ENCODE measurements around the gene LEAP2. TPM values are rescaled to one million over a fixed set of nuclear protein-coding genes. Genes with fewer than 3 reads are reported as not detected.

Gene LEAP2
- polyA plus RNA-seq, 1 of the 3 experiments (the other 2 are of a cell fraction) = 0.64 TPM

GRCh38 chr5:132832612-132833011 is 40.9 kb upstream of the LEAP2 start:
- no peak for DNase-seq
- Histone ChIP-seq H3K9me2 (no peaks in the 10 kb centered on the region), H3K9ac (no peak overlapping the region), H3K9me3 (no peaks in the 10 kb centered on the region), H4K20me1 (ENCODE audit: insufficient read depth) (no peaks in the 10 kb centered on the region), H3K27me3 (ENCODE audit: insufficient read depth) (no peaks in the 10 kb centered on the region), H3K27ac (ENCODE audit: low read depth in 2 of 2, low read length in 1 of 2) (no peak overlapping the region), H3K4me2 (no peak overlapping the region), H3K36me3 (replicated peaks in 1 of 2; ENCODE audit: control insufficient read depth in 1 of 2, insufficient read depth in 2 of 2, low read length in 1 of 2) (no peaks in the 10 kb centered on the region), H3F3A (replicated peaks; ENCODE audit: insufficient read depth) (no peaks in the 10 kb centered on the region), H3K79me2 (ENCODE audit: insufficient read depth) (no peaks in the 10 kb centered on the region), H2AFZ (ENCODE audit: low read depth) (no peak overlapping the region), H3K4me1 (ENCODE audit: control insufficient read depth in 1 of 2, insufficient read depth in 2 of 2, low read depth in 1 of 2, low read length in 1 of 2) (peaks cover 0 to 5% of the 10 kb centered on the region in 2 experiments; a peak in 1 of 4 replicates), H3K4me3 (ENCODE audit: low read depth in 2 of 2, low read length in 1 of 2) (no peak overlapping the region)
- 85% methylated on average over 5 of the region's 5 CpGs for WGBS (ENCODE audit: low lambda C conversion rate)
- TF ChIP-seq MEF2A (IDR thresholded peaks at IDR 0.05; ENCODE audit: borderline replicate concordance, low read depth) (no peak), USF1 (IDR thresholded peaks at IDR 0.05; ENCODE audit: borderline replicate concordance, low read depth) (no peak), REST (IDR thresholded peaks at IDR 0.05; ENCODE audit: low read depth, low read length) (no peak), TCF12 (IDR thresholded peaks at IDR 0.05) (no peak), ZBTB33 (IDR thresholded peaks at IDR 0.05; ENCODE audit: borderline replicate concordance, low read depth) (no peak), ELF1 (IDR thresholded peaks at IDR 0.05) (no peak), SMC3 (IDR thresholded peaks at IDR 0.05; ENCODE audit: low read depth, low read length) (no peak)
- CTCF ChIA-PET = interaction anchor here (5.0 to 8.7 kb wide), 2 partner anchors 13 to 35 kb away, joined by 75 to 105 read pairs; partner anchors contain the start of genes GDF9 and UQCRQ
- POLR2A ChIA-PET = interaction anchor here (0.6 kb wide), 1 partner anchor 130 kb away, joined by 4 read pairs; no protein-coding TSS in a partner anchor

- Histone ChIP-seq H3F3A (replicated peaks; ENCODE audit: insufficient read depth) (no peaks in the 10 kb centered on the region), H4K20me1 (ENCODE audit: insufficient read depth) (no peaks in the 10 kb centered on the region), H3K9ac (no peak overlapping the region), H3K79me2 (ENCODE audit: insufficient read depth) (no peaks in the 10 kb centered on the region), H3K4me1 (ENCODE audit: control insufficient read depth in 1 of 2, insufficient read depth in 2 of 2, low read depth in 1 of 2, low read length in 1 of 2) (peaks cover 0 to 5% of the 10 kb centered on the region in 2 experiments; a peak in 1 of 4 replicates), H3K27ac (ENCODE audit: low read depth in 2 of 2, low read length in 1 of 2) (no peak overlapping the region), H3K36me3 (replicated peaks in 1 of 2; ENCODE audit: control insufficient read depth in 1 of 2, insufficient read depth in 2 of 2, low read length in 1 of 2) (no peaks in the 10 kb centered on the region), H3K4me3 (ENCODE audit: low read depth in 2 of 2, low read length in 1 of 2) (no peak overlapping the region), H3K9me2 (no peaks in the 10 kb centered on the region), H3K4me2 (no peak overlapping the region), H3K27me3 (ENCODE audit: insufficient read depth) (no peaks in the 10 kb centered on the region), H3K9me3 (no peaks in the 10 kb centered on the region), H2AFZ (ENCODE audit: low read depth) (no peak overlapping the region)
- POLR2A ChIA-PET = interaction anchor here (1.0 kb wide), 1 partner anchor 32 kb away, joined by 3 read pairs; the partner anchor contains the start of genes GDF9 and UQCRQ
- no peak for DNase-seq
- WGBS (ENCODE audit: low lambda C conversion rate) = 94% methylated on average over 3 of the region's 3 CpGs
- TF ChIP-seq FOXJ3 (CRISPR knock-in tag; IDR thresholded peaks at IDR 0.05) (no peak), TCF12 (IDR thresholded peaks at IDR 0.05) (no peak), SMC3 (IDR thresholded peaks at IDR 0.05; ENCODE audit: low read depth, low read length) (no peak)
- CTCF ChIA-PET = interaction anchor here (0.8 to 8.7 kb wide), 2 partner anchors 15 to 27 kb away, joined by 3 to 105 read pairs; no protein-coding TSS in a partner anchor
These were observed 39.4 kb upstream of the LEAP2 start for GRCh38 chr5:132834057-132834456.
